ENCODE measurements around the gene TBC1D3B. TPM values are rescaled to one million over a fixed set of nuclear protein-coding genes. Genes with fewer than 3 reads are reported as not detected.
"Not testable (repeated sequence)": the region's sequence is repeated elsewhere in the genome, so short reads cannot be mapped to it uniquely, and the experiment has no call there.

TBC1D3B gene
- polyA plus RNA-seq, 2 of the 4 experiments (the other 2 are of a cell fraction), result 1.5 to 5.6 TPM

DNA sequence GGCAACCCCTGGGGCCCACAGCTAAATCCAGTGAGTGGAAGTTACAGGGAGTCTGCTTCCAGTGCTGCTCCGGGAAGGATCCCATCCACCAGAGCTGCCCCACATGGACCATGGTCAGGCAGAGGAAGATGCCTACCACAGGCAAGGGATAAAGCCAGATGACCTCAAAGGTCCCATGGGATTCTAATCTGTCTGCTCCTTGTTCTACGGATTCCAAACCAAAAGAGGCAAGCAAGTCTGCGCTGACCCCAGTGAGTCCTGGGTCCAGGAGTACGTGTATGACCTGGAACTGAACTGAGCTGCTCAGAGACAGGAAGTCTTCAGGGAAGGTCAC lies 35.8 kb upstream of the TBC1D3B start:
- H3K4me1 ChIP-seq, result no peaks in the 10 kb centered on the region
- H3K27ac ChIP-seq, result no peak overlapping the region
- no peak for ATAC-seq
- WGBS (ENCODE audit: missing lambda C conversion rate), result 0% methylated on average over 4 of the region's 4 CpGs
- no peak for FAIRE-seq
- no peak overlapping the region for H3K4me2 ChIP-seq
- TF ChIP-seq, protein P1, sequence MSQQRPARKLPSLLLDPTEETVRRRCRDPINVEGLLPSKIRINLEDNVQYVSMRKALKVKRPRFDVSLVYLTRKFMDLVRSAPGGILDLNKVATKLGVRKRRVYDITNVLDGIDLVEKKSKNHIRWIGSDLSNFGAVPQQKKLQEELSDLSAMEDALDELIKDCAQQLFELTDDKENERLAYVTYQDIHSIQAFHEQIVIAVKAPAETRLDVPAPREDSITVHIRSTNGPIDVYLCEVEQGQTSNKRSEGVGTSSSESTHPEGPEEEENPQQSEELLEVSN (IDR thresholded peaks at IDR 0.05; ENCODE audit: borderline replicate concordance, low read depth), result no peak
- no peak for TF ChIP-seq FOXS1 (CRISPR knock-in tag; IDR thresholded peaks at IDR 0.05)
- TF ChIP-seq ZC3H11A (IDR thresholded peaks at IDR 0.05), result no peak
- no peak for TF ChIP-seq RAD21 (conservative IDR thresholded peaks at IDR 0.05 in 1 of 2, IDR thresholded peaks at IDR 0.05 in 1 of 2)
- no peak for TF ChIP-seq RFX5 (IDR thresholded peaks at IDR 0.05)
- TF ChIP-seq HOXB13 (CRISPR knock-in tag; IDR thresholded peaks at IDR 0.05; ENCODE audit: low read depth), result no peak
- TF ChIP-seq, protein P2, sequence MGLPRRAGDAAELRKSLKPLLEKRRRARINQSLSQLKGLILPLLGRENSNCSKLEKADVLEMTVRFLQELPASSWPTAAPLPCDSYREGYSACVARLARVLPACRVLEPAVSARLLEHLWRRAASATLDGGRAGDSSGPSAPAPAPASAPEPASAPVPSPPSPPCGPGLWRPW (IDR thresholded peaks at IDR 0.05), result no peak
- no peak for TF ChIP-seq MAZ (IDR thresholded peaks at IDR 0.05; ENCODE audit: borderline replicate concordance, low read depth, low read length)
- TF ChIP-seq CEBPB (IDR thresholded peaks at IDR 0.05), result no peak
- no peak for TF ChIP-seq KDM5A (IDR thresholded peaks at IDR 0.05)
- TF ChIP-seq JUNB (IDR thresholded peaks at IDR 0.05), result no peak
- no peak for TF ChIP-seq MAFK (IDR thresholded peaks at IDR 0.05; ENCODE audit: partially characterized antibody)
- no peak for TF ChIP-seq EP300 (IDR thresholded peaks at IDR 0.05)
- TF ChIP-seq ESRRA (IDR thresholded peaks at IDR 0.05; ENCODE audit: borderline replicate concordance, low read length), result no peak
- no peak for TF ChIP-seq GATA3 (IDR thresholded peaks at IDR 0.05; ENCODE audit: borderline replicate concordance)
- TF ChIP-seq, protein P3, sequence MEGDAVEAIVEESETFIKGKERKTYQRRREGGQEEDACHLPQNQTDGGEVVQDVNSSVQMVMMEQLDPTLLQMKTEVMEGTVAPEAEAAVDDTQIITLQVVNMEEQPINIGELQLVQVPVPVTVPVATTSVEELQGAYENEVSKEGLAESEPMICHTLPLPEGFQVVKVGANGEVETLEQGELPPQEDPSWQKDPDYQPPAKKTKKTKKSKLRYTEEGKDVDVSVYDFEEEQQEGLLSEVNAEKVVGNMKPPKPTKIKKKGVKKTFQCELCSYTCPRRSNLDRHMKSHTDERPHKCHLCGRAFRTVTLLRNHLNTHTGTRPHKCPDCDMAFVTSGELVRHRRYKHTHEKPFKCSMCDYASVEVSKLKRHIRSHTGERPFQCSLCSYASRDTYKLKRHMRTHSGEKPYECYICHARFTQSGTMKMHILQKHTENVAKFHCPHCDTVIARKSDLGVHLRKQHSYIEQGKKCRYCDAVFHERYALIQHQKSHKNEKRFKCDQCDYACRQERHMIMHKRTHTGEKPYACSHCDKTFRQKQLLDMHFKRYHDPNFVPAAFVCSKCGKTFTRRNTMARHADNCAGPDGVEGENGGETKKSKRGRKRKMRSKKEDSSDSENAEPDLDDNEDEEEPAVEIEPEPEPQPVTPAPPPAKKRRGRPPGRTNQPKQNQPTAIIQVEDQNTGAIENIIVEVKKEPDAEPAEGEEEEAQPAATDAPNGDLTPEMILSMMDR (IDR thresholded peaks at IDR 0.05), result no peak
- H3K4me3 ChIP-seq, result no peak overlapping the region
- 0 out of 3 replicates have a peak, but pooled peaks cover 2% of the 10 kb centered on the region for H3K9me3 ChIP-seq
- DNase-seq (ENCODE audit: low read depth in 1 of 2, low spot score in 1 of 2), result no peak
- ChIA-PET CTCF (no interaction called here), POLR2A (no interaction called here)

DNA sequence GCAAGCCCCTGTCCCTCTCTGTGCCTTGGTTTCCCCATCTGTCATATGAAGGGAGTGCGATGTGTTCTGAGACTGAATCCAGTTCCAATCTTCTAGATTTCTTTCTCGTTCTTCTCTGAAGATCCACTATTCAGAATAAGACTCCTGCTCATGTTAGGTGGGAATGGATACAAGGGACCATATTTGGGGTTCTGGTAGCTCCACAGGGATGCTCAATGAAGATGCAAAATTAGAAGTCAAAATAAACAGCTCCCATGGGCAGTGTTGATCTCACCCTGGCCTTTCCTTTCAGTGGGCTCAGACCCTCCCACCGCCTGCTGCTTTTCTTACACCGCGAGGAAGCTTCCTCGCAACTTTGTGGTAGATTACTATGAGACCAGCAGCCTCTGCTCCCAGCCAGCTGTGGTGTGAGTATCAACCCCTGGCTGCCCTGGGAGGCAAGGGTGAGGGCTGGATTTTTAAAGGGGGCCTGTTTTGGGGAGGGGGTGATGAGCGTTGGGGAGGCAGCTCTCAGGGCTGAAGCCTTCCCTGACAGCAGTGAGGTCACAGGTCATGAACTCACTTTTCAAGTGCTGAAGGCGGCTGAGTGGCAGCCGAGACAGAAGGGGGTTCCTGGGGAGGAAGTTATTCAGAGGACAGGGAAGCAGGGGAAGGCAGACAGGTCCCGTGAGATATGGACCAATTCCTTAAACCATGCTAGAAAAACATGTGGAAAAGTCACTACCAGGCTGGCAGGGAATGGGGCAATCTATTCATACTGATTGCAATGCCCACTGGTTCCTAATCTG lies 35.2 kb upstream of the TBC1D3B start:
- WGBS (ENCODE audit: missing lambda C conversion rate), result 43% methylated on average over 10 of the region's 10 CpGs
- H3K4me1 ChIP-seq; FAIRE-seq; DNase-seq (ENCODE audit: low read depth in 1 of 2, low spot score in 1 of 2); H3K9me3 ChIP-seq; H3K4me3 ChIP-seq; H3K27ac ChIP-seq; H3K4me2 ChIP-seq; POLR2A ChIA-PET; ATAC-seq: not testable (repeated sequence)
- CTCF ChIA-PET, result interaction anchor here (0.6 kb wide), 1 partner anchor 532 kb away, joined by 4 read pairs; no protein-coding TSS in a partner anchor

DNA sequence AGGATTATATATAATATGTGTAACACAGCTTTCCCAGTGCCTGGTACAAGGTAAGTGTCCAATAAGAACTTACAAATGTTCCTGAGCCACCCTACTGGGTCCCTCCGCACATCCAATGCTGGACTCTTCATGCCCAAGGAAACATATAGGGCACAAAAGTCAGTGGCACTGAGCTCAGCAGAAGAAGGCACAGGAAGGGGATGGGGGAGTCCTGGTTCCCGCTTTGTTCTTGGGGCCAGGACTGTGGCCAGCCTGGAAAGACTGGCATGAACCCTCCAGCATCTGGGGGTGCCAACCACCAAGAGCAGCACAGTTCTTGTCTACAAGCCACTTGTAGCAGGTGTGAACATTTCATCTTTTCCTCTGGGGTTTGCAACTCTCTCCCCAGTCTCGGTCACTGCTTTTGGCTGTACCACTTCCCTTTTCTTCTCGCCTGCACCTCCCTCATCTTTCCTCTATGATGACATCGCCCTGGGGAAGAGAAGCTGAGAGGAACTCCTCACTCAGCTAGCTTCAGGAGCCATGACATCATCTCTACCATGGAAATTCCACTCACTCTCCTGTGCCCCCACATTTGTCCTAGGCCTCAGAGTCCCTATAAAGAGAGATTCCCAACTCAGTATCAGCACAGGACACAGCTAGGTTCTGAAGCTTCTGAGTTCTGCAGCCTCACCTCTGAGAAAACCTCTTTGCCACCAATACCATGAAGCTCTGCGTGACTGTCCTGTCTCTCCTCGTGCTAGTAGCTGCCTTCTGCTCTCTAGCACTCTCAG lies 34.2 kb upstream of the TBC1D3B start, which contains the start of gene CCL4L2:
Gene CCL4L2, plus strand, starts transcription at position 625 of the 773 bp plus-strand sequence.
- H3K4me1 ChIP-seq; ATAC-seq; H3K9me3 ChIP-seq; H3K4me3 ChIP-seq; H3K4me2 ChIP-seq; DNase-seq (ENCODE audit: low read depth in 1 of 2, low spot score in 1 of 2); H3K27ac ChIP-seq; POLR2A ChIA-PET; FAIRE-seq: not testable (repeated sequence)
- 15% methylated on average over 7 of the region's 7 CpGs for WGBS (ENCODE audit: missing lambda C conversion rate)
- CTCF ChIA-PET, result interaction anchor here (1.5 kb wide), 1 partner anchor 62 kb away, joined by 6 read pairs; no protein-coding TSS in a partner anchor

Data from A549 (cell line).